Activated T-cell treated with anti-CD3 and anti-CD28 coated beads for 4 hours (primary cell): Measurements from ENCODE around the gene SYNE4.
A peak's percentile ranks its signal among the peaks of the same experiment; 100 is the strongest.
"Not testable (repeated sequence)": the region's sequence is repeated elsewhere in the genome, so short reads cannot be mapped to it uniquely, and the experiment has no call there.

Source experiments
- DNase-seq: peaks from one replicate; pipeline ENCODE4 v3.0.0-alpha.2; 2020

SYNE4 gene

GRCh38 chr19:36008336-36008978 lies at the start of gene SYNE4:
Gene SYNE4 (minus strand): TSS chr19:36008813. CDS start chr19:36008681, 132 bp downstream.
- DNase-seq: no peak

DNA sequence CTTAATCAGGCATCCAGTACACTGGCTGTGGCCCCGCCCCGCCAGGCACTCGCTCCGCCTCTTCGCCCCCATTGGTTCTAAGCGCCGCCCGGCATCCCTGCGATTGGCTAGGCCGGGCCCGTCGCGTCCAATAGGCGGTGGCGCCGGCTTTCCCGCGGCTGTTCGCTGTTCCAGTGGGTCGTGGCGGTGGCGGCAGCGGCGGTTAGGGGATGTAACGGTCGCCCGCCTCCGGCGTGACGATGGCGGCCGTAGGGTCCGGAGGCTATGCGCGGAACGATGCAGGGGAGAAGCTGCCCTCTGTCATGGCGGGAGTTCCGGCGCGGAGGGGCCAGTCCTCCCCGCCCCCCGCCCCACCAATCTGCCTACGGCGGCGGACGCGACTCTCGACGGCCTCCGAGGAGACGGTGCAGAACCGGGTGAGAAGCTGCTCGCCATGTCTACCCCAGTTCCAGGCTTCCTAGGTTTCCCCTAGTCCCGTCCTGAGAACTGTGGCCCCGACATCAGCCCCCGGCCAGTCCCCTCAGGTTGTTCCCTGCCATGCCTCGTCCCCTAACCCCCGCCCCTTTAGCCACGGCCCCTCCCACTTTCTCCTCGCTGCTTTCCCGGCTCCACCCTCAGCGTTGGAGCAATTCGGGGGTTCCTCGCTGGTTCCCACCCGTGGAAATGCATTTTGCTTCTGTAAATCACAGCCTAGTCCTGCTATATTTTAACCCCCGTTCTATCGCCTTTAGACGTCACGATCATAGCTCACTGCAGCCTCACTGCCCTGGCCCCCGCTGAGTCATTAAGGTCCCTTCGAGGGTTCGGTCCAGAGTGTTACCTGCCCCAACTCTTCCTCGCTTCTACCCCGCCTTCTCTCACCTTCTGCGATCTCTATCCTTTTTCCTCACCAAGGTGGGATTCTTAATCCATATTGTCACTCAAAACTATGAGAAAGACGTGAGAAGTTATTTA lies 46.4 kb upstream of the SYNE4 start, which contains the start of gene WDR62:
Gene WDR62 (plus strand): TSS at position 165 of the 954 bp plus-strand sequence. CDS start 75 bp downstream, at position 240.
- DNase-seq: peak; percentile 92

- peak; percentile 100 for DNase-seq
Observed at GRCh38 chr19:36054119-36054732, 45.6 kb upstream of the SYNE4 start, which contains the start of gene THAP8. Gene THAP8 (minus strand): TSS chr19:36054285. CDS start chr19:36054217, 68 bp downstream.

GRCh38 chr19:36051637-36052036 lies 43.0 kb upstream of the SYNE4 start:
- no peak for DNase-seq

- no peak for DNase-seq
Observed at GRCh38 chr19:36051236-36051635, 42.6 kb upstream of the SYNE4 start.

- DNase-seq: no peak
Observed at GRCh38 chr19:36049080-36049698, 40.6 kb upstream of the SYNE4 start.

DNA sequence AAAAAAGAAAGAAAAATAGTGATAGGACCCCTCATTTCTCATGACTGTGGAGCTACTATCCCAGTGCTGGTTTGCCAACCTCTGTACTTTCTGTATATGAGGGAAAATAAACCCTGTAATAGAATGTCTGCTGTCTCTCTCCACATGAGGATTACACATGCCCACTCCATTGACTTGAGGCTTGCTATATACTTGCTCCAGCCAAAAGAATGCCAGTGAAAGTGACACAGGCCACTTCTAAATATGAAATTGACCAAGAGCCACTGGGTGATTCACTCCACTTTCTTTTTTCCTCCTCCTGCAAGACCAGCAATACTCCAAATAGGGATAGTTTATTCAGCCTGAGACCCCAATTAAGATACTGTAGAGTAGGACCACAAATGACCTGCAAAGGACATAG lies 39.2 kb upstream of the SYNE4 start:
- no peak for DNase-seq

DNA sequence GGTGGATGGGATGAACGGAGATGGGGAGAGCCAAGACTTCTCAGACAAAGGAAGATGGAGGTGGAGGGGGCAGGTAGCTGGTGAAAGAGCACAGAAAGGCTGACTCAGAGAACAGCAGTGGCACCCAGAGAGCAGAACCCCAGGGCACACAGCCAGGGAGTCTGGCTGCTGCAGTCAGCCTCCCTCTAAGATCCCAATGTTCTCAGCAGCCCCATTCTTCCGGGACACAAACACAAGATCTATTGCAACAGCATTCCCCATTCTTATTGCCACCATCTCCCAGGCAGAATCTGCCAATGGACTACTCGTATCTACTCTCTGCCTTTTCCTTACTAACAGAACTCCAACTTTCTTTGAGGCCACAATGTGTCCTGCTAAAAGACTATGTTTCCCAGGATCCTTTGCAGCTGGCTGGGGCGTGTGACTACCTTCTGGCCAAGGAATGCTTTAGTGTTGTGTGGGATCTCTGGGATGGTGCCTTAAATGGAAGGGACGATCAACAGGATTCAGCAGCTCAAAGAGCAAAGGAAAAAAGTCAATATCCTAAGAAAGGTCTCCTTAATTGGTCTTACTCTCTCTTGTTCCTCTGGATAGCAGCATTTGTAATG lies 37.9 kb upstream of the SYNE4 start:
- no peak for DNase-seq

GRCh38 chr19:36043952-36044351 lies 35.3 kb upstream of the SYNE4 start:
- DNase-seq: no peak

DNA sequence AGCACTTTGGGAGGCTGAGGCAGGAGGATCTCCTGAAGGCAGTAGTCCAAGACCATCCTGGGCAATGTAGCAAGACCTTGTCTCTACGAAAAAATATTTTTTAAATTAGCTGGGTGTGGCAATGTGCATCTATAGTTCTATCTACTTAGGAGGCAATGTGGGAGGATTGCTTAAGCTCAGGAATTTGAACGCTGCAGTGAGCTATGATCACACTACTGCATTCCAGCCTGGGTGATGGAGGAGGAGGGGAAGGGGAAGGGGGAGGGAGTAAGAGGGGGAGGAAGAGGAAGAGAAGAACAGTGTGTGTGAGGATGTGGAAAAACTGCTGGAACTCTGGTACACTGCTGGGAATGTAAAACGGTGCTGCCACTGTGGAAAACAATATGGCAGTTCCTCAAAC lies 33.2 kb upstream of the SYNE4 start:
- DNase-seq: no peak

DNA sequence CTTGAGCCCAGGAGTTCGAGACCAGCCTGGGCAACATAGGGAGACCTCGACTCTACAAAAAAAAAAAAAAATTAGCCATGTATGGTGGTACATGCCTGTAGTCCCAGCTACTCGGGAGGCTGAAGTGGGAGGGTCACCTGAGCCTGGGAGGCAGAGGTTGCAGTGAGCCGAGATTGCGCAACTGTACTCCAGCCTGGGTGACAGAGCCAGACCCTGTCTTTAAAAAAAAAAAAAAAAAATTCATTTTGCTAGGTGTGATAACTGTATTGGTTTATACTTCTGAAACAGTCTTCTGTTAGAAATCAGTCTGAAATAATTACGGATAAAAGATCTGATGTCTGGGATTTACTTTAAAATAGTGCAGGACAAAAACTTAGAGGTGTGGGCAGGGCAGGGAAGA lies 32.5 kb upstream of the SYNE4 start:
- DNase-seq: not testable (repeated sequence)

GRCh38 chr19:36040495-36040894 lies 31.9 kb upstream of the SYNE4 start:
- DNase-seq: no peak

GRCh38 chr19:36032251-36033104 lies 23.9 kb upstream of the SYNE4 start, which contains the start of gene CLIP3:
Gene CLIP3 (minus strand): TSS chr19:36032873. CDS start chr19:36032357, 516 bp downstream.
- DNase-seq: peak; percentile 49

GRCh38 chr19:36031308-36031707 lies 22.7 kb upstream of the SYNE4 start:
- DNase-seq: no peak

GRCh38 chr19:36030264-36031148 lies 21.9 kb upstream of the SYNE4 start:
- no peak for DNase-seq

- DNase-seq: no peak
Observed at GRCh38 chr19:36028313-36029041, 19.9 kb upstream of the SYNE4 start.

GRCh38 chr19:36027696-36028095 lies 19.1 kb upstream of the SYNE4 start:
- DNase-seq: no peak

DNA sequence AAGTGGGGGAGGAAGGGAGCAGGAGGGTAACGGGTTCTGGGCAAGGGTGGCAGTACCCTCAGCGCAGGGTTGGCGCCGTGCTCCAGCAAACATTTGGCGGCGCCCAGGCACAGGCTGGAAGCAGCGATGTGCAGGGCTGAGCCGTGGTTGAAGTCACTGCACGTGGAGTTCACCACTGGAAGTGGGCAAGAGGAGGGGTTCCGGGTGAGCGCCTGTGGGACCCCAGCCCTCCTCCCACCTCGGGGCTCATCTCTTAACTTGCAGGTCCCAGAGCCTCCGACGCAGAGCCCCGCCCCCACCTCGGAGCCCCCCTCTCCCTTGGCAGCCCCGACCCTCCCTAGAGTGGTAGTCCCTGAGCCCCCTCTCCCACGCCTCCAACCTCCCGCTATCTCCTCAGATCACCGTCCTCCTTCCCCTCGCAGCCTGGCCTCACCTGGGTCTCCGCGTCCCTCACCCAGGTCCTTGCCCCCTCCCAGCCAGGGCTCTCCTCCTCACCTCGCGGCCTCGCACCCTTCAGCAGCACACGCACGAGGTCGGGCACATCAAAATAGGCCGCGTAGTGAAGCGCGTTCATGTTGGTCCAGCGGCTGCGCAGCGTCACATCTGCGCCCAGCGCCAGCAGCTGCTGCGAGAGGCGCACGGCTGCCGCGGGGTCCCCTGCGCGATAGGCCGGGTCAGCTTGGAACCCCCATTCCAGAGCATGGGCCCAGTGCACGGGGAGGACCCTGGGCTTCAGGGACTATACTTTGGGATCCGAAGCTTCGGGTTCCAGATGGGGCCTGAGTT lies 17.7 kb upstream of the SYNE4 start:
- DNase-seq: no peak

GRCh38 chr19:36025541-36025940 lies 16.9 kb upstream of the SYNE4 start:
- DNase-seq: no peak
